PC-3 (cell line): ENCODE data around the gene IGFBP3. TPM values are rescaled to one million over a fixed set of nuclear protein-coding genes. Genes with fewer than 3 reads are reported as not detected.
A peak's percentile ranks its signal among the peaks of the same experiment; 100 is the strongest.

Experiments used
- ATAC-seq: fragments of 200-7000 bp; cut with Tn5 transposase; 2 replicates; pipeline ENCODE4 v1.9.1; 2020; ENCODE audit warnings: mild to moderate bottlenecking, moderate library complexity
- Bru-seq: library from RNA; stranded (reverse); fragments of 400-500 nt; gene quantifications from one replicate; lab custom pipeline; 2021; lab: Mats Ljungman, UMichigan
- BruChase-seq, 2 experiments: library from RNA; stranded (reverse); fragments of 400-500 nt; gene quantifications; one replicate each; lab custom pipeline; 2021; lab: Mats Ljungman, UMichigan
- BruUV-seq: library from RNA; stranded (reverse); fragments of 400-500 nt; replicated peaks from 2 replicates; lab custom pipeline; 2021; lab: Mats Ljungman, UMichigan
- CTCF ChIA-PET: fragments of 300-600 bp; sonication (Branson Sonifier 250); formaldehyde crosslinking; loops from one replicate; lab custom pipeline; 2022; ENCODE audit warnings: antibody characterized with exemption; lab: Charles Lee
- POLR2A ChIA-PET: fragments of 300-600 bp; sonication (Branson Sonifier 250); formaldehyde crosslinking; loops from one replicate; lab custom pipeline; 2022; ENCODE audit warnings: antibody characterized with exemption; ENCODE audit not compliant: unreplicated experiment; lab: Charles Lee
- DNase-seq: peaks from one replicate; pipeline ENCODE4 v3.0.0-alpha.2; 2015
- H2AFZ ChIP-seq: fragments of 300-600 bp; sonication (generic); 2 replicates; pipeline ENCODE4 v1.6.0; 2016; ENCODE audit warnings: antibody characterized with exemption, low read length
- H3F3A ChIP-seq: fragments of 300-600 bp; sonication (generic); one replicate; pipeline ENCODE4 v1.6.0; 2017; ENCODE audit warnings: antibody characterized with exemption, low read length, control low read depth, mild to moderate bottlenecking; ENCODE audit not compliant: unreplicated experiment
- H3K27ac ChIP-seq: fragments of 300-600 bp; sonication (generic); 2 replicates; pipeline ENCODE4 v1.5.1; 2016; ENCODE audit warnings: mild to moderate bottlenecking, low read length
- H3K27me3 ChIP-seq: fragments of 300-600 bp; sonication (generic); 2 replicates; pipeline ENCODE4 v1.6.1; 2016; ENCODE audit warnings: low read length, mixed read lengths
- H3K36me3 ChIP-seq: fragments of 300-600 bp; sonication (generic); 2 replicates; pipeline ENCODE4 v1.6.1; 2016; ENCODE audit warnings: low read depth, mixed run types, low read length, mixed read lengths
- H3K4me1 ChIP-seq: fragments of 300-600 bp; sonication (generic); 2 replicates; pipeline ENCODE4 v1.5.1; 2016; ENCODE audit warnings: low read length; ENCODE audit not compliant: insufficient read depth
- H3K4me2 ChIP-seq: fragments of 300-600 bp; sonication (generic); 2 replicates; pipeline ENCODE4 v1.6.0; 2016; ENCODE audit warnings: low read length
- H3K4me3 ChIP-seq: fragments of 300-600 bp; sonication (generic); 2 replicates; pipeline ENCODE4 v1.5.1; 2016; ENCODE audit warnings: mild to moderate bottlenecking, low read length, mixed read lengths
- H3K79me2 ChIP-seq: fragments of 300-600 bp; sonication (generic); 2 replicates; pipeline ENCODE4 v1.6.1; 2017; ENCODE audit warnings: low read length, mixed read lengths
- H3K9ac ChIP-seq: fragments of 300-600 bp; sonication (generic); 2 replicates; pipeline ENCODE4 v1.6.0; 2016; ENCODE audit warnings: mild to moderate bottlenecking, low read length
- H3K9me2 ChIP-seq: fragments of 300-600 bp; sonication (generic); replicated peaks from 2 replicates; pipeline ENCODE4 v1.6.1; 2016; ENCODE audit warnings: mixed run types, low read length, mixed read lengths
- H3K9me3 ChIP-seq: fragments of 300-600 bp; sonication (generic); 2 replicates; pipeline ENCODE4 v1.6.1; 2016; ENCODE audit warnings: low read length, mixed read lengths
- H4K20me1 ChIP-seq: fragments of 300-600 bp; sonication (generic); 2 replicates; pipeline ENCODE4 v1.6.1; 2016; ENCODE audit warnings: low read length, mixed read lengths
- CTCF ChIP-seq: fragments of 300-600 bp; sonication (generic); conservative IDR thresholded peaks from 2 replicates; pipeline ENCODE4 v1.5.1; 2017; ENCODE audit warnings: antibody characterized with exemption, low read depth, mild to moderate bottlenecking, low read length
- EZH2 ChIP-seq: fragments of 300-600 bp; sonication (generic); IDR thresholded peaks from one replicate; pipeline ENCODE4 v1.6.1; 2017; ENCODE audit warnings: antibody characterized with exemption, mild to moderate bottlenecking, low read length; ENCODE audit not compliant: unreplicated experiment
- EZH2phosphoT487 ChIP-seq: fragments of 300-600 bp; sonication (generic); IDR thresholded peaks from 2 replicates; pipeline ENCODE4 v1.6.1; 2018; ENCODE audit warnings: mild to moderate bottlenecking, antibody characterized with exemption, low read length, borderline replicate concordance
- intact Hi-C: fragments of 100-400 bp; cut with micrococcal nuclease; formaldehyde crosslinking; loops from 2 replicates; pipeline ENCODE4 v1.9.0; 2023
- long read RNA-seq: library from polyadenylated mRNA; unstranded; transcript quantifications from one replicate; pipeline ENCODE4 v2.0.0, GENCODE V29; 2021; ENCODE audit not compliant: unreplicated experiment
- total RNA-seq: library from RNA; depleted of rRNA; stranded (reverse); fragments of >200 nt; gene quantifications from 2 replicates; pipeline ENCODE4 v1.2.3, GENCODE V29; 2014; rRNA removed

Gene IGFBP3
- 120 and 136 TPM in 2 replicates for total RNA-seq
- Bru-seq, nascent RNA: percentile 77 among the genes with signal in this experiment
- percentile 85 among the genes with signal in this experiment for BruChase-seq, experiment 1, labeled RNA remaining after a 6-hour chase
- BruChase-seq, experiment 2, labeled RNA remaining after a 2-hour chase: percentile 66 among the genes with signal in this experiment
- long read RNA-seq, transcript IGFBP3-201 (5 exons, 2,262 nt): major isoform, 50 of 62 reads
- long read RNA-seq, partial matches to known transcripts: 2 of 62 reads
- long read RNA-seq, other reads (novel, unspliced or antisense): 7 of 62 reads

GRCh38 chr7:45920502-45921380, at the start of gene IGFBP3:
Gene IGFBP3 (minus strand): TSS chr7:45921272. CDS start chr7:45921140, 132 bp downstream.
- DNase-seq: peak; percentile 76
- Histone ChIP-seq H2AFZ (peak within 1 kb of the TSS; percentile 91), H3K27me3 (no peaks in the 10 kb centered on the region), H4K20me1 (peaks cover 3% of the 10 kb centered on the region; the same call in 1 of the 2 replicates), H3K4me2 (peak within 1 kb of the TSS; percentile 90), H3K9me2 (no peaks in the 10 kb centered on the region), H3F3A (no peaks in the 10 kb centered on the region), H3K79me2 (peaks cover 17% of the 10 kb centered on the region; the same call in 1 of the 2 replicates), H3K4me1 (peaks cover 53% of the 10 kb centered on the region), H3K4me3 (peak within 1 kb of the TSS; percentile 80), H3K9ac (peak within 1 kb of the TSS; percentile 34), H3K36me3 (no peaks in the 10 kb centered on the region; the same call in 1 of the 2 replicates), H3K27ac (no peak within 1 kb of the TSS), H3K9me3 (no peaks in the 10 kb centered on the region)
- POLR2A ChIA-PET: interaction anchor here (0.6 to 0.9 kb wide), 2 partner anchors 233 to 1165 kb away, joined by 3 to 4 read pairs; no protein-coding TSS in a partner anchor
- peak; percentile 49 for ATAC-seq
- intact Hi-C loops: loop anchor here (5.0 kb wide), 4 partner anchors 217 to 1332 kb away; no protein-coding TSS in a partner anchor
- BruUV-seq: no TSS peak
- CTCF ChIA-PET: interaction anchor here (0.5 to 0.9 kb wide), 3 partner anchors 55 to 1180 kb away, joined by 4 to 7 read pairs (median 4); no protein-coding TSS in a partner anchor
- TF ChIP-seq EZH2: no peak
- TF ChIP-seq CTCF: no peak
- peak; percentile 71; the same call in 1 of the 2 replicates for TF ChIP-seq EZH2phosphoT487

GRCh38 chr7:45970454-45970853, 49.4 kb upstream of the IGFBP3 start:
- Histone ChIP-seq H3K4me2 (no peak overlapping the region), H3F3A (no peaks in the 10 kb centered on the region), H3K9me2 (no peaks in the 10 kb centered on the region), H3K4me3 (no peak overlapping the region), H3K9me3 (no peaks in the 10 kb centered on the region), H2AFZ (no peak overlapping the region), H4K20me1 (no peaks in the 10 kb centered on the region), H3K79me2 (no peaks in the 10 kb centered on the region), H3K27ac (no peak overlapping the region), H3K27me3 (no peaks in the 10 kb centered on the region), H3K9ac (no peak overlapping the region), H3K36me3 (no peaks in the 10 kb centered on the region), H3K4me1 (peaks cover 11% of the 10 kb centered on the region)
- CTCF ChIA-PET: no interaction called here
- BruUV-seq: no TSS peak
- DNase-seq (no peak), ATAC-seq (no peak)
- TF ChIP-seq EZH2: no peak
- no peak for TF ChIP-seq CTCF
- POLR2A ChIA-PET: no interaction called here
- intact Hi-C loops: no loop called here
